DND-41 (cell line): ENCODE data around the gene PDE4D.

Source experiments
- EZH2 ChIP-seq: IDR thresholded peaks from 3 replicates; pipeline ENCODE4 v1.6.1; 2012; ENCODE audit warnings: borderline replicate concordance, low read depth, mild to moderate bottlenecking, moderate library complexity, low read length, inconsistent platforms; ENCODE audit not compliant: severe bottlenecking
- TF ChIP-seq, protein P1 (sequence below): IDR thresholded peaks from 2 replicates; pipeline ENCODE4 v1.5.1; 2012; ENCODE audit warnings: borderline replicate concordance, low read length, moderate library complexity, mild to moderate bottlenecking; ENCODE audit not compliant: poor library complexity, severe bottlenecking; ENCODE audit errors: extremely low read depth

DNA sequence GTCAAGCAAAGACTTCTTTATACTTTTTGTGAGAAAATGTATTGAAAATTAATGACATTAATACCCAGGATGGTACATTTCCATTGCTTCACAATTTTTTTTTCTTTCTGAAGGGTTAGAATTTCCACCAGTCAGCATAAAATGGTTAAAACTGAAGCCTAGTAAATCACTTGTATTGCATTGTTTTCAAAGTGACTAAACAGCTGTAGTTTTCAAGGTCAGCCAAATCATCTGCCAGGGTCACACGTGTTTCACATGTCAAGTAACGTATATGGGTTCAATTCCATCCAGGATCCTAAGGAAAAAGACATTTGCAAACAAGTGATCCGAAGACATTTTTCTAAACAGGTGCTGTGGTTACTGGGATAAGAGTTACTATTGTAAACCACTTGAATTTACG is 736.5 kb downstream of the PDE4D start:
- TF ChIP-seq EZH2, result no peak
- TF ChIP-seq, protein P1, sequence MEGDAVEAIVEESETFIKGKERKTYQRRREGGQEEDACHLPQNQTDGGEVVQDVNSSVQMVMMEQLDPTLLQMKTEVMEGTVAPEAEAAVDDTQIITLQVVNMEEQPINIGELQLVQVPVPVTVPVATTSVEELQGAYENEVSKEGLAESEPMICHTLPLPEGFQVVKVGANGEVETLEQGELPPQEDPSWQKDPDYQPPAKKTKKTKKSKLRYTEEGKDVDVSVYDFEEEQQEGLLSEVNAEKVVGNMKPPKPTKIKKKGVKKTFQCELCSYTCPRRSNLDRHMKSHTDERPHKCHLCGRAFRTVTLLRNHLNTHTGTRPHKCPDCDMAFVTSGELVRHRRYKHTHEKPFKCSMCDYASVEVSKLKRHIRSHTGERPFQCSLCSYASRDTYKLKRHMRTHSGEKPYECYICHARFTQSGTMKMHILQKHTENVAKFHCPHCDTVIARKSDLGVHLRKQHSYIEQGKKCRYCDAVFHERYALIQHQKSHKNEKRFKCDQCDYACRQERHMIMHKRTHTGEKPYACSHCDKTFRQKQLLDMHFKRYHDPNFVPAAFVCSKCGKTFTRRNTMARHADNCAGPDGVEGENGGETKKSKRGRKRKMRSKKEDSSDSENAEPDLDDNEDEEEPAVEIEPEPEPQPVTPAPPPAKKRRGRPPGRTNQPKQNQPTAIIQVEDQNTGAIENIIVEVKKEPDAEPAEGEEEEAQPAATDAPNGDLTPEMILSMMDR, result no peak
